Measurements from ENCODE around the gene GULP1.

DNA sequence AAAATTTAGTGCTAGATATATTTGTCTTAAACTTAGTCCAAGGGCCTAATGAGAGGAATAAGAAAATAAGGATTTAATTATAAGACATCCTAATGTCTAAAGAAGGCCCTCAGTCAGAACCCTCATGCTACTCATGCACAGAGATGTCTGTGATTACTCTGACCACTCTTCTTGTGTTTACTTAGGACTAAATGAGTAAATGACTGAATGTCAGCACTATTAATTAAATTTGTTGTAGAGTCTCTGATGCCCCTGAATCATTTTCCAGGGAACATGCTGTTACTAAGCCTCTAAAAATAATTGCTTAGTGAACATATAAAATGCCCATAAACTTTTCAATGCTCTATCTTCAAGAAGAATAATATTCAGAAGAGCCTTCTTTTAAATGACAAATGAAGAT is 32.4 kb downstream of the GULP1 start:
- TF ChIP-seq, protein P1, sequence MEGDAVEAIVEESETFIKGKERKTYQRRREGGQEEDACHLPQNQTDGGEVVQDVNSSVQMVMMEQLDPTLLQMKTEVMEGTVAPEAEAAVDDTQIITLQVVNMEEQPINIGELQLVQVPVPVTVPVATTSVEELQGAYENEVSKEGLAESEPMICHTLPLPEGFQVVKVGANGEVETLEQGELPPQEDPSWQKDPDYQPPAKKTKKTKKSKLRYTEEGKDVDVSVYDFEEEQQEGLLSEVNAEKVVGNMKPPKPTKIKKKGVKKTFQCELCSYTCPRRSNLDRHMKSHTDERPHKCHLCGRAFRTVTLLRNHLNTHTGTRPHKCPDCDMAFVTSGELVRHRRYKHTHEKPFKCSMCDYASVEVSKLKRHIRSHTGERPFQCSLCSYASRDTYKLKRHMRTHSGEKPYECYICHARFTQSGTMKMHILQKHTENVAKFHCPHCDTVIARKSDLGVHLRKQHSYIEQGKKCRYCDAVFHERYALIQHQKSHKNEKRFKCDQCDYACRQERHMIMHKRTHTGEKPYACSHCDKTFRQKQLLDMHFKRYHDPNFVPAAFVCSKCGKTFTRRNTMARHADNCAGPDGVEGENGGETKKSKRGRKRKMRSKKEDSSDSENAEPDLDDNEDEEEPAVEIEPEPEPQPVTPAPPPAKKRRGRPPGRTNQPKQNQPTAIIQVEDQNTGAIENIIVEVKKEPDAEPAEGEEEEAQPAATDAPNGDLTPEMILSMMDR (IDR thresholded peaks at IDR 0.05; ENCODE audit: borderline replicate concordance, extremely low read depth, low read length, poor library complexity, severe bottlenecking): no peak
- TF ChIP-seq EZH2 (IDR thresholded peaks at IDR 0.05; ENCODE audit: borderline replicate concordance, low read depth, low read length, severe bottlenecking): no peak

Measured in DND-41 (cell line).